ENCODE measurements around the gene ZNF608.

DNA sequence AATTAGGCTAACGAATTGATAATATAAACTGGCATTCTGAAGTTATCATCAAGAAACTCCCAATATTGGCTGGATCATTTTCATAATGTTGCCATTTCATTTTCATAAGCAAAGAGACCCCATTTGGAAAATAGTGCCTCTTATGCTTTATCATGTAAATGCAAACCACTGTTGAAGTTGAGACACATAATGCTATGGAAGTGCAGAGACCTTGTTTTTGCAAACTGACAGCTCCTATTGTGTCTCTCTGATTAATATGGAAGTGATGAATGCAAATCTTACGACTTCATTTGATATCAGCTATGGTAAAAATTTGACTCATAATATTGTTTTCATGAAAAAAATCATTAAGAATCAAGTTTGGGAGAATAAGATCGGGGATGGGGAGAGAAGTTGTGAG lies 25.3 kb upstream of the ZNF608 start:
- TF ChIP-seq CTCF (IDR thresholded peaks at IDR 0.05; ENCODE audit: extremely low read depth in 1 of 2, insufficient read depth in 1 of 2, low read depth in 1 of 2, low read length in 2 of 2) (no peak), MAX (IDR thresholded peaks at IDR 0.05; ENCODE audit: insufficient read depth, insufficient read length) (no peak), POLR2AphosphoS5 (IDR thresholded peaks at IDR 0.05; ENCODE audit: insufficient read depth, low read depth, low read length) (no peak), POLR2A (IDR thresholded peaks at IDR 0.05; ENCODE audit: low read depth, low read length) (no peak), EZH2 (IDR thresholded peaks at IDR 0.05; ENCODE audit: borderline replicate concordance, low read depth, low read length, severe bottlenecking) (no peak), JUN (IDR thresholded peaks at IDR 0.05; ENCODE audit: borderline replicate concordance, insufficient read depth, insufficient read length, low read depth) (no peak), MYC (IDR thresholded peaks at IDR 0.05; ENCODE audit: low read depth, low read length) (no peak), GATA2 (IDR thresholded peaks at IDR 0.05; ENCODE audit: insufficient read depth, insufficient read length, low read depth, low read length) (no peak), FOS (IDR thresholded peaks at IDR 0.05; ENCODE audit: borderline replicate concordance, insufficient read depth, low read length) (no peak)
